Osteoblast (primary cell): Measurements from ENCODE around the gene CFLAR. TPM values are rescaled to one million over a fixed set of nuclear protein-coding genes. Genes with fewer than 3 reads are reported as not detected.
"Not testable (repeated sequence)": the region's sequence is repeated elsewhere in the genome, so short reads cannot be mapped to it uniquely, and the experiment has no call there.

ENCODE experiments used
- DNase-seq: peaks from one replicate; pipeline ENCODE4 v3.0.0; 2011; ENCODE audit warnings: low spot score, mixed read lengths; ENCODE audit not compliant: insufficient read length; ENCODE audit errors: missing footprints
- H2AFZ ChIP-seq: 2 replicates; pipeline ENCODE4 v1.6.0; 2011; ENCODE audit warnings: mild to moderate bottlenecking, low read length
- H3K27ac ChIP-seq: 2 replicates; pipeline ENCODE4 v1.5.1; 2011; ENCODE audit warnings: mild to moderate bottlenecking, low read depth, low read length, moderate library complexity
- H3K27me3 ChIP-seq: 2 replicates; pipeline ENCODE4 v1.6.0; 2012; ENCODE audit warnings: mild to moderate bottlenecking, control low read depth, inconsistent platforms, low read length, moderate library complexity; ENCODE audit not compliant: insufficient read depth
- H3K36me3 ChIP-seq: 2 replicates; pipeline ENCODE4 v1.5.1; 2011; ENCODE audit warnings: mild to moderate bottlenecking, low read length, control low read depth, moderate library complexity; ENCODE audit not compliant: insufficient read depth
- H3K4me1 ChIP-seq: 2 replicates; pipeline ENCODE4 v1.5.1; 2011; ENCODE audit warnings: mild to moderate bottlenecking, low read length, control low read depth, moderate library complexity; ENCODE audit not compliant: insufficient read depth
- H3K4me2 ChIP-seq: 2 replicates; pipeline ENCODE4 v1.6.0; 2011; ENCODE audit warnings: mild to moderate bottlenecking, low read length; ENCODE audit not compliant: insufficient read depth
- H3K4me3 ChIP-seq: fragments of 200-600 bp; sonication (generic); 3 replicates; pipeline ENCODE4 v1.5.1; 2012; ENCODE audit warnings: mild to moderate bottlenecking, low read length, inconsistent platforms; ENCODE audit not compliant: insufficient read depth
- H3K79me2 ChIP-seq: 2 replicates; pipeline ENCODE4 v1.6.0; 2012; ENCODE audit warnings: mild to moderate bottlenecking, low read length, control low read depth, inconsistent platforms; ENCODE audit not compliant: insufficient read depth
- H3K9me3 ChIP-seq: 2 replicates; pipeline ENCODE4 v1.5.1; 2011; ENCODE audit warnings: low read depth, low read length, control low read depth
- H4K20me1 ChIP-seq: 2 replicates; pipeline ENCODE4 v1.6.0; 2012; ENCODE audit warnings: mild to moderate bottlenecking, low read length, control low read depth; ENCODE audit not compliant: insufficient read depth
- total RNA-seq: library from RNA; depleted of rRNA; stranded (reverse); fragments of >200 nt; gene quantifications from 2 replicates; pipeline ENCODE4 v1.2.3, GENCODE V29; 2012
- TF ChIP-seq, protein P1 (sequence below): IDR thresholded peaks from 2 replicates; pipeline ENCODE4 v1.5.1; 2011; ENCODE audit warnings: mild to moderate bottlenecking, low read depth, low read length, moderate library complexity; ENCODE audit errors: extremely low read depth

The CFLAR gene
- total RNA-seq, 1 donor: 78.9 TPM

- no peaks in the 10 kb centered on the region for H3K9me3 ChIP-seq
- H4K20me1 ChIP-seq: no peaks in the 10 kb centered on the region
- H3K4me1 ChIP-seq: no peaks in the 10 kb centered on the region
- TF ChIP-seq, protein P1, sequence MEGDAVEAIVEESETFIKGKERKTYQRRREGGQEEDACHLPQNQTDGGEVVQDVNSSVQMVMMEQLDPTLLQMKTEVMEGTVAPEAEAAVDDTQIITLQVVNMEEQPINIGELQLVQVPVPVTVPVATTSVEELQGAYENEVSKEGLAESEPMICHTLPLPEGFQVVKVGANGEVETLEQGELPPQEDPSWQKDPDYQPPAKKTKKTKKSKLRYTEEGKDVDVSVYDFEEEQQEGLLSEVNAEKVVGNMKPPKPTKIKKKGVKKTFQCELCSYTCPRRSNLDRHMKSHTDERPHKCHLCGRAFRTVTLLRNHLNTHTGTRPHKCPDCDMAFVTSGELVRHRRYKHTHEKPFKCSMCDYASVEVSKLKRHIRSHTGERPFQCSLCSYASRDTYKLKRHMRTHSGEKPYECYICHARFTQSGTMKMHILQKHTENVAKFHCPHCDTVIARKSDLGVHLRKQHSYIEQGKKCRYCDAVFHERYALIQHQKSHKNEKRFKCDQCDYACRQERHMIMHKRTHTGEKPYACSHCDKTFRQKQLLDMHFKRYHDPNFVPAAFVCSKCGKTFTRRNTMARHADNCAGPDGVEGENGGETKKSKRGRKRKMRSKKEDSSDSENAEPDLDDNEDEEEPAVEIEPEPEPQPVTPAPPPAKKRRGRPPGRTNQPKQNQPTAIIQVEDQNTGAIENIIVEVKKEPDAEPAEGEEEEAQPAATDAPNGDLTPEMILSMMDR: no peak
- no peaks in the 10 kb centered on the region for H3K79me2 ChIP-seq
- no peaks in the 10 kb centered on the region for H3K36me3 ChIP-seq
- H3K4me2 ChIP-seq: peak overlapping the region; percentile 81
- peak overlapping the region; percentile 68 for H3K4me3 ChIP-seq
- H3K27ac ChIP-seq: peak overlapping the region; percentile 34
- H3K27me3 ChIP-seq: no peaks in the 10 kb centered on the region
- no peak for DNase-seq
- peak overlapping the region; percentile 86 for H2AFZ ChIP-seq
These were observed 67.4 kb downstream of the CFLAR start for GRCh38 chr2:201183365-201183727.

- not testable (repeated sequence) for H3K4me3 ChIP-seq
These were observed 67.9 kb downstream of the CFLAR start for GRCh38 chr2:201183835-201184234.

DNA sequence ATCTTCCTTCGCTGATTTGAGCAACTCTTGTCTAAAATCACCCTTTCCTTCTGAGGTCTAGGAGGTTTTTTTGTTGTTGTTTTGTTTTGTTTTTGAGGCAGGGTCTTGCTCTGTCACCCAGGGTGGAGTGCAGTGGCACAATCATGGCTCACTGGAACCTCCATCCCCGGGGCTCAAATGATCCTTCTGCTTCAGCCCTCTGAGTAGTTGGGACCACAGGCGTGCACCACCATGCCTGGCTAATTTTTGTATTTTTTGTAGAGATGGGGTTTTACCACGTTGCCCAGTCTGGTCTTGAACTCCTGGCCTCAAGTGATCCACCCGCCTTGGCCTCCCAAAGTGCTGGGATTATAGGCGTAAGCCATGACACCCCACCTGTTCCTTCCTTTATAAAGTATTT is 68.3 kb downstream of the CFLAR start:
- H3K4me2 ChIP-seq: peak overlapping the region; percentile 81
- not testable (repeated sequence) for H4K20me1 ChIP-seq, H3K4me3 ChIP-seq, DNase-seq, H3K27me3 ChIP-seq, H3K27ac ChIP-seq, H3K36me3 ChIP-seq, H3K9me3 ChIP-seq, H2AFZ ChIP-seq, H3K79me2 ChIP-seq, H3K4me1 ChIP-seq

More at GRCh38 chr2:201183835-201184234, 67.9 kb downstream of the CFLAR start:
- H3K36me3 ChIP-seq, H3K4me1 ChIP-seq, H2AFZ ChIP-seq, H4K20me1 ChIP-seq, DNase-seq, H3K9me3 ChIP-seq, H3K27me3 ChIP-seq, H3K79me2 ChIP-seq, H3K27ac ChIP-seq: not testable (repeated sequence)
- H3K4me2 ChIP-seq: peak overlapping the region; percentile 81

DNA sequence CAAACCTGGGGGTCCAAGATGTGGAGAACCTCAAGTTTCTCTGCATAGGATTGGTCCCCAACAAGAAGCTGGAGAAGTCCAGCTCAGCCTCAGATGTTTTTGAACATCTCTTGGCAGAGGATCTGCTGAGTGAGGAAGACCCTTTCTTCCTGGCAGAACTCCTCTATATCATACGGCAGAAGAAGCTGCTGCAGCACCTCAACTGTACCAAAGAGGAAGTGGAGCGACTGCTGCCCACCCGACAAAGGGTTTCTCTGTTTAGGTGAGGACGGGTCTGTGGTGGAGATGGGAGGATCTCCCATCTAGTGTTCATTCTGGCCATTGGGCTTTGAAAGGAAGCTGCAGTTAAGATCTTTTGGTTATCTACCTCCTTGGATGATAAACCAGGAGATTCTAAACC is 69.9 kb downstream of the CFLAR start:
- Histone ChIP-seq H3K27me3 (no peaks in the 10 kb centered on the region), H3K36me3 (no peaks in the 10 kb centered on the region), H3K4me2 (no peak overlapping the region), H3K4me1 (no peaks in the 10 kb centered on the region), H3K27ac (no peak overlapping the region), H3K4me3 (no peak overlapping the region), H4K20me1 (no peaks in the 10 kb centered on the region), H3K9me3 (no peaks in the 10 kb centered on the region), H2AFZ (no peak overlapping the region), H3K79me2 (no peaks in the 10 kb centered on the region)
- DNase-seq: no peak
- TF ChIP-seq, protein P1: no peak

DNA sequence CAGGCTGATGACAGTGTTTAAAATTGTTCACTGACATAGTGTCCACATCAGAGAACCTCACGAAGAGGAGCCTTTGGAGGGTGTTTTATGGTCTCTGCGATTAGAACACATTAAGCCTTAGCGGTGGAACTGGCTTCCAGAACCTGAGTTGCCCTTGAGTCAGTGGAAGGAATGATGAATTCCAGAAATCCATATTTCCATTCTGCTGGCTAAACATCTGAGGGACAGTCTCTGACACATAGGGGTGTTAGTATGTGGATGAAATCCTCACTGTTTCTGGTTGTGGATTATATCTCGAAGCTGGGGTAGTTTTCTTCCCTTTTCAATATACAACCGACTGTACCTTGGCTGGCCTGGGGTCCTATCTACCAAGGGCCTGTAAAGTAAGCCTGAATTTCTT is 71.0 kb downstream of the CFLAR start:
- Histone ChIP-seq H3K4me1 (no peaks in the 10 kb centered on the region), H3K79me2 (no peaks in the 10 kb centered on the region), H3K4me3 (no peak overlapping the region), H3K36me3 (no peaks in the 10 kb centered on the region), H3K9me3 (no peaks in the 10 kb centered on the region), H4K20me1 (no peaks in the 10 kb centered on the region), H2AFZ (no peak overlapping the region), H3K27ac (no peak overlapping the region), H3K27me3 (no peaks in the 10 kb centered on the region), H3K4me2 (no peak overlapping the region)
- TF ChIP-seq, protein P1: no peak
- no peak for DNase-seq
